ENCODE results near the gene SDR39U1.

SDR39U1 gene

DNA sequence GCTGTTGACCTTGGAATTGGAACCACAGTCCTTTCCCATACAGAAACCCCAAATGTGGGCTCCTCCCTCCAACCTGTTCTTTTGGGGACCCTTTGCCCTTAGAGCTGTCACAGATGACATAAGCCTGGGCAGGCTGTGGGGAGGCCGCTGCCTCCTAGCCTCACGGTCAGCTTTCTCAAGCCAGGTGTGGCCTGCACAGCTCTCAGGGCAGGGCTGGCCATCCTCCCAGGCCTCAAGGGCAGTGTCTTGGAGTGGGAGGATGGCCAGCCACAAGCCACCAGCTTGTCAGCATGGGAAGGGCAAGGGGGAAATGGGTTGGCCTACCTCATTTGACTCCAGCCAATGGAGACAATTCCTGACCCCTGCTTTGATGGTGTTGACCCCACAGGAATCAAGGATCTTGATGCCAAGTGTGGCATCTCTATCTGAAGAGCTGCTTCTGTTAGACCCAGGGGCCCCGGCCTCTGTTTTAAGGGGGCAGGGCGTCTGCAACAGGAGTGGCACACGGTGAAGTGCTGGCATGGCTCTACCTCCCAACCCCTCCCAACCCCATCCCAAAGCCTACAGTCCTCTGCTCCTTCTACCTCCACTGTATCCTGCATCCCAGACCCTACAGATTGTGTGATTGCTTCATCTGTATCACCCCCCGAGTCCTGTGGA is 24.6 kb downstream of the SDR39U1 start:
- TF ChIP-seq, protein P1, sequence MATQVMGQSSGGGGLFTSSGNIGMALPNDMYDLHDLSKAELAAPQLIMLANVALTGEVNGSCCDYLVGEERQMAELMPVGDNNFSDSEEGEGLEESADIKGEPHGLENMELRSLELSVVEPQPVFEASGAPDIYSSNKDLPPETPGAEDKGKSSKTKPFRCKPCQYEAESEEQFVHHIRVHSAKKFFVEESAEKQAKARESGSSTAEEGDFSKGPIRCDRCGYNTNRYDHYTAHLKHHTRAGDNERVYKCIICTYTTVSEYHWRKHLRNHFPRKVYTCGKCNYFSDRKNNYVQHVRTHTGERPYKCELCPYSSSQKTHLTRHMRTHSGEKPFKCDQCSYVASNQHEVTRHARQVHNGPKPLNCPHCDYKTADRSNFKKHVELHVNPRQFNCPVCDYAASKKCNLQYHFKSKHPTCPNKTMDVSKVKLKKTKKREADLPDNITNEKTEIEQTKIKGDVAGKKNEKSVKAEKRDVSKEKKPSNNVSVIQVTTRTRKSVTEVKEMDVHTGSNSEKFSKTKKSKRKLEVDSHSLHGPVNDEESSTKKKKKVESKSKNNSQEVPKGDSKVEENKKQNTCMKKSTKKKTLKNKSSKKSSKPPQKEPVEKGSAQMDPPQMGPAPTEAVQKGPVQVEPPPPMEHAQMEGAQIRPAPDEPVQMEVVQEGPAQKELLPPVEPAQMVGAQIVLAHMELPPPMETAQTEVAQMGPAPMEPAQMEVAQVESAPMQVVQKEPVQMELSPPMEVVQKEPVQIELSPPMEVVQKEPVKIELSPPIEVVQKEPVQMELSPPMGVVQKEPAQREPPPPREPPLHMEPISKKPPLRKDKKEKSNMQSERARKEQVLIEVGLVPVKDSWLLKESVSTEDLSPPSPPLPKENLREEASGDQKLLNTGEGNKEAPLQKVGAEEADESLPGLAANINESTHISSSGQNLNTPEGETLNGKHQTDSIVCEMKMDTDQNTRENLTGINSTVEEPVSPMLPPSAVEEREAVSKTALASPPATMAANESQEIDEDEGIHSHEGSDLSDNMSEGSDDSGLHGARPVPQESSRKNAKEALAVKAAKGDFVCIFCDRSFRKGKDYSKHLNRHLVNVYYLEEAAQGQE (IDR thresholded peaks at IDR 0.05; ENCODE audit: insufficient read depth in 1 of 2, low read depth in 2 of 2, low read length in 2 of 2), result no peak
- TF ChIP-seq SIN3A (IDR thresholded peaks at IDR 0.05; ENCODE audit: borderline replicate concordance, insufficient read depth, low read length) (no peak), POLR2AphosphoS5 (IDR thresholded peaks at IDR 0.05; ENCODE audit: low read depth, low read length) (no peak), FOXP2 (optimal IDR thresholded peaks at IDR 0.05; ENCODE audit: borderline replicate concordance, extremely low read depth, extremely low read length, insufficient read depth) (no peak), TAF1 (IDR thresholded peaks at IDR 0.05; ENCODE audit: borderline replicate concordance, insufficient read depth, low read length) (no peak)

DNA sequence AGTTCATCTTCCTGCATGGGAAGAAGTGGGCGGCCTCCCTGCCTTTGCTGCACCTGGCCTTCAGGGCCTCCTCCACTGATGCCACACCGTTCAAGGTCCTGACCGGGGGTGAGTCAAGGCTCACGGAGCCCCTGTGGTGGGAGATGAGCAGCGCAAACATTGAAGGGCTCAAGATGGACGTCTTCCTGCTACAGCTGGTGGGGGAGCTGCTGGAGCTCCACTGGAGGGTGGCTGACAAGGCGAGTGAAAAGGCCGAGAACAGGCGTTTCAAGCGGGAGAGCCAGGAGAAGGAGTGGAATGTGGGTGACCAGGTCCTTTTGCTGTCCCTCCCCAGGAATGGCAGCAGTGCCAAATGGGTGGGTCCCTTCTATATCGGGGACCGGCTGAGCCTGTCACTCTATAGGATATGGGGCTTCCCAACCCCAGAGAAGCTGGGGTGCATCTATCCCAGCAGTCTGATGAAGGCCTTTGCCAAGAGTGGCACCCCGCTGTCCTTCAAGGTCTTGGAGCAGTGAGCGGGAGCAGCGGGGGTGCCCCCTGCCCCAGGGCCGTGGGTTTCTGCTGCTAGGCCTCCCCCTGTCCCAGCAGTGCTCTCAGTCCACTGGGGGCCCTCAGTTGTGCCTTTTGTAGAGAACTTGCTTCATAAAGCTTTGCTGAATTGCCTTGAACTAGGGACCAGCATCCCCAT is 25.5 kb downstream of the SDR39U1 start:
- TF ChIP-seq FOXP2 (optimal IDR thresholded peaks at IDR 0.05; ENCODE audit: borderline replicate concordance, extremely low read depth, extremely low read length, insufficient read depth) (no peak), TAF1 (IDR thresholded peaks at IDR 0.05; ENCODE audit: borderline replicate concordance, insufficient read depth, low read length) (no peak), POLR2AphosphoS5 (IDR thresholded peaks at IDR 0.05; ENCODE audit: low read depth, low read length) (no peak), SIN3A (IDR thresholded peaks at IDR 0.05; ENCODE audit: borderline replicate concordance, insufficient read depth, low read length) (no peak)
- TF ChIP-seq, protein P1 (IDR thresholded peaks at IDR 0.05; ENCODE audit: insufficient read depth in 1 of 2, low read depth in 2 of 2, low read length in 2 of 2), result no peak

DNA sequence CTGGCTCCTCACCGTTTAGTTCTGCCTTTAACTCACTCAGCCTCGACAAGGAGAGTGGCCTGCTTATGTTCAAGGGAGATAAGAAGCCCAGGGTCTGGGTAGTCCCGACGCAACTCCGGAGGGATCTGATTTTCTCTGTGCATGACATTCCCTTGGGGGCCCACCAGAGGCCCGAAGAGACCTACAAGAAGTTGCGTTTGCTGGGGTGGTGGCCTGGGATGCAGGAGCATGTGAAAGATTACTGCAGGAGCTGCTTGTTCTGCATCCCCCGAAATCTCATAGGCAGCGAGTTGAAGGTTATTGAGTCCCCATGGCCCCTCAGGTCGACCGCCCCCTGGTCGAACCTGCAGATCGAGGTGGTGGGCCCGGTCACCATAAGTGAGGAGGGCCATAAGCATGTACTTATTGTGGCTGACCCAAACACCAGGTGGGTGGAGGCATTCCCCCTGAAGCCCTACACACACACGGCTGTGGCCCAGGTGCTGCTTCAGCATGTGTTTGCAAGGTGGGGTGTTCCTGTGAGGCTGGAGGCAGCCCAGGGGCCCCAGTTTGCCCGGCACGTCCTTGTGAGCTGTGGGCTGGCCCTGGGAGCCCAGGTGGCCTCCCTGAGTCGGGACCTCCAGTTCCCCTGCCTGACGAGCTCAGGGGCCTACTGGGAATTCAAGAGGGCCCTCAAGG is 26.2 kb downstream of the SDR39U1 start:
- TF ChIP-seq, protein P1 (IDR thresholded peaks at IDR 0.05; ENCODE audit: insufficient read depth in 1 of 2, low read depth in 2 of 2, low read length in 2 of 2), result no peak
- TF ChIP-seq SIN3A (IDR thresholded peaks at IDR 0.05; ENCODE audit: borderline replicate concordance, insufficient read depth, low read length) (no peak), TAF1 (IDR thresholded peaks at IDR 0.05; ENCODE audit: borderline replicate concordance, insufficient read depth, low read length) (no peak), FOXP2 (optimal IDR thresholded peaks at IDR 0.05; ENCODE audit: borderline replicate concordance, extremely low read depth, extremely low read length, insufficient read depth) (no peak), POLR2AphosphoS5 (IDR thresholded peaks at IDR 0.05; ENCODE audit: low read depth, low read length) (no peak)

DNA sequence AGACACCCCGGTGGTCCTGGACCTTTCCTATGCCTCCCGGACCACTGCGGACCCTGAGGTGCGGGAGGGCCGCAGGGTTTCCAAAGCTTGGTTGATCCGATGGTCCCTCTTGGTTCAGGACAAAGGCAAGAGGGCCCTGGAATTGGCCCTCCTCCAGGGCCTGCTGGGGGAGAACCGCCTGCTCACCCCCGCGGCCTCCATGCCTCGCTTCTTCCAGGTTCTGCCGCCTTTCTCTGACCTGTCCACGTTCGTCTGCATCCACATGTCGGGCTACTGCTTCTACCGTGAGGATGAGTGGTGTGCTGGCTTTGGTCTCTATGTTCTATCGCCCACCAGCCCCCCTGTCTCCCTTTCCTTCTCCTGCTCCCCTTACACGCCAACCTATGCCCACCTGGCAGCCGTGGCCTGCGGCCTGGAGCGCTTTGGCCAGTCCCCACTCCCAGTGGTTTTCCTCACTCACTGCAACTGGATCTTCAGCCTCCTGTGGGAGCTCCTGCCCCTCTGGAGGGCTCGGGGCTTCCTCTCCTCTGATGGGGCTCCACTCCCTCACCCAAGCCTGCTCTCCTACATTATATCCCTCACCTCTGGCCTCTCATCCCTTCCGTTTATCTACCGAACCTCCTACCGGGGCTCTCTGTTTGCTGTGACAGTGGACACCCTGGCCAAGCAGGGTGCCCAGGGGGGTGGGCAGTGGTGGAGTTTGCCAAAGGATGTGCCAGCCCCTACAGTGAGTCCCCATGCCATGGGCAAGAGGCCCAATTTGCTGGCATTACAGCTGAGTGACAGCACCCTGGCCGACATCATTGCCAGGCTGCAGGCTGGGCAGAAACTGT is 26.9 kb downstream of the SDR39U1 start:
- TF ChIP-seq FOXP2 (optimal IDR thresholded peaks at IDR 0.05; ENCODE audit: borderline replicate concordance, extremely low read depth, extremely low read length, insufficient read depth), result no peak
- TF ChIP-seq, protein P1 (IDR thresholded peaks at IDR 0.05; ENCODE audit: insufficient read depth in 1 of 2, low read depth in 2 of 2, low read length in 2 of 2), result no peak
- TF ChIP-seq SIN3A (IDR thresholded peaks at IDR 0.05; ENCODE audit: borderline replicate concordance, insufficient read depth, low read length), result no peak
- TF ChIP-seq TAF1 (IDR thresholded peaks at IDR 0.05; ENCODE audit: borderline replicate concordance, insufficient read depth, low read length), result no peak
- no peak for TF ChIP-seq POLR2AphosphoS5 (IDR thresholded peaks at IDR 0.05; ENCODE audit: low read depth, low read length)

Measured in PFSK-1 (cell line).